HepG2 (cell line): Measurements from ENCODE around the gene DDX24. TPM values are rescaled to one million over a fixed set of nuclear protein-coding genes. Genes with fewer than 3 reads are reported as not detected.

Experiments used
- CBFB ChIP-seq: sonication (generic); formaldehyde crosslinking; IDR thresholded peaks from 2 replicates; pipeline ENCODE4 v1.4.0; 2020; ENCODE audit warnings: missing genetic modification reagents
- CEBPB ChIP-seq: IDR thresholded peaks from 2 replicates; pipeline ENCODE4 v1.6.1; 2011; ENCODE audit warnings: low read depth, low read length, improper control_type of control experiment, borderline replicate concordance
- KAT8 ChIP-seq: IDR thresholded peaks from 2 replicates; pipeline ENCODE4 v1.6.1; 2016; ENCODE audit warnings: missing genetic modification reagents, missing compliant biosample characterization
- KDM4B ChIP-seq: sonication (generic); formaldehyde crosslinking; IDR thresholded peaks from 2 replicates; pipeline ENCODE4 v1.4.0; 2020; ENCODE audit warnings: missing genetic modification reagents
- KDM5A ChIP-seq: fragments of 200-600 bp; sonication (generic); IDR thresholded peaks from 2 replicates; pipeline ENCODE4 v1.7.0; 2018; ENCODE audit warnings: antibody characterized with exemption, mild to moderate bottlenecking, low read length, borderline replicate concordance
- KLF9 ChIP-seq: IDR thresholded peaks from 2 replicates; pipeline ENCODE4 v1.6.1; 2016; ENCODE audit warnings: low read depth
- MED13 ChIP-seq: sonication (generic); formaldehyde crosslinking; IDR thresholded peaks from 2 replicates; pipeline ENCODE4 v1.5.0; 2020; ENCODE audit warnings: missing genetic modification reagents
- PHF8 ChIP-seq: sonication (generic); formaldehyde crosslinking; IDR thresholded peaks from 2 replicates; pipeline ENCODE4 v1.5.0; 2020; ENCODE audit warnings: missing genetic modification reagents
- ZBTB7B ChIP-seq: sonication (generic); formaldehyde crosslinking; IDR thresholded peaks from 2 replicates; pipeline ENCODE4 v1.4.0; 2020; ENCODE audit warnings: missing genetic modification reagents
- ZNF205 ChIP-seq: IDR thresholded peaks from 2 replicates; pipeline ENCODE4 v1.6.1; 2018; ENCODE audit warnings: missing biosample characterization, missing genetic modification reagents
- ZNF207 ChIP-seq: fragments of 450-650 bp; IDR thresholded peaks from 2 replicates; pipeline ENCODE4 v1.6.1; 2016; ENCODE audit warnings: antibody characterized with exemption, borderline replicate concordance
- ZNF225 ChIP-seq: sonication (generic); formaldehyde crosslinking; IDR thresholded peaks from 2 replicates; pipeline ENCODE4 v1.4.0; 2020; ENCODE audit warnings: mild to moderate bottlenecking, missing genetic modification reagents
- ZNF547 ChIP-seq: sonication (generic); formaldehyde crosslinking; IDR thresholded peaks from 2 replicates; pipeline ENCODE4 v1.5.1; 2020; ENCODE audit warnings: mild to moderate bottlenecking, missing genetic modification reagents
- ZNF678 ChIP-seq: sonication (generic); formaldehyde crosslinking; IDR thresholded peaks from 2 replicates; pipeline ENCODE4 v1.4.0; 2020; ENCODE audit warnings: mild to moderate bottlenecking, missing genetic modification reagents
- ZNF703 ChIP-seq: sonication (generic); formaldehyde crosslinking; IDR thresholded peaks from 2 replicates; pipeline ENCODE4 v1.5.1; 2020; ENCODE audit warnings: missing genetic modification reagents, mild to moderate bottlenecking, moderate library complexity, borderline replicate concordance
- ZNF839 ChIP-seq: sonication (generic); formaldehyde crosslinking; IDR thresholded peaks from 2 replicates; pipeline ENCODE4 v1.4.0; 2020; ENCODE audit warnings: missing genetic modification reagents, mild to moderate bottlenecking, borderline replicate concordance
- polyA plus RNA-seq, 8 experiments: library from polyadenylated mRNA; depleted of rRNA in 3 of 8; stranded (reverse) in 7 of 8; unstranded in 1 of 8; fragments of >200 nt; fragmentation: Illumina TruSeq in 4 of 8; extraction: Trizol in 4 of 8; gene quantifications; 2 replicates each; pipeline versions ENCODE4 v1.2.1 to v1.2.3, GENCODE V29; 2011 to 2016; ENCODE audit warnings: low read depth in 4 of 8, missing spikeins in 1 of 8, mixed read lengths in 1 of 8; ENCODE audit not compliant: insufficient read depth in 1 of 8
- total RNA-seq, 5 experiments: library from RNA; depleted of rRNA; stranded (reverse); fragments of >200 nt; fragmentation: Illumina TruSeq; extraction: Trizol; gene quantifications; 2 replicates each; pipeline ENCODE4 v1.2.3, GENCODE V29; 2016; ENCODE audit warnings: low read depth in 1 of 5
- TF ChIP-seq, protein P1 (sequence below): sonication (generic); formaldehyde crosslinking; IDR thresholded peaks from 2 replicates; pipeline ENCODE4 v1.4.0; 2020; ENCODE audit warnings: mild to moderate bottlenecking, missing genetic modification reagents, borderline replicate concordance
- TF ChIP-seq, protein P2 (sequence below): sonication (generic); formaldehyde crosslinking; conservative IDR thresholded peaks from 2 replicates; pipeline ENCODE4 v1.8.1; 2023; ENCODE audit warnings: missing genetic modification reagents
- TF ChIP-seq, protein P3 (sequence below): sonication (generic); formaldehyde crosslinking; IDR thresholded peaks from 2 replicates; pipeline ENCODE4 v1.4.0; 2020; ENCODE audit warnings: low read depth, mild to moderate bottlenecking, missing genetic modification reagents
- TF ChIP-seq, protein P4 (sequence below): IDR thresholded peaks from 2 replicates; pipeline ENCODE4 v1.6.1; 2016; ENCODE audit warnings: missing genetic modification reagents, missing compliant biosample characterization
- TF ChIP-seq, protein P5 (sequence below): sonication (generic); formaldehyde crosslinking; IDR thresholded peaks from 2 replicates; pipeline ENCODE4 v1.5.0; 2020; ENCODE audit warnings: missing genetic modification reagents

DDX24 gene
- total and polyA plus RNA-seq, 2 of the 13 experiments (the other 11 are each of a cell fraction or from before 2014, with no cell fraction given): 67.3 to 149 TPM

DNA sequence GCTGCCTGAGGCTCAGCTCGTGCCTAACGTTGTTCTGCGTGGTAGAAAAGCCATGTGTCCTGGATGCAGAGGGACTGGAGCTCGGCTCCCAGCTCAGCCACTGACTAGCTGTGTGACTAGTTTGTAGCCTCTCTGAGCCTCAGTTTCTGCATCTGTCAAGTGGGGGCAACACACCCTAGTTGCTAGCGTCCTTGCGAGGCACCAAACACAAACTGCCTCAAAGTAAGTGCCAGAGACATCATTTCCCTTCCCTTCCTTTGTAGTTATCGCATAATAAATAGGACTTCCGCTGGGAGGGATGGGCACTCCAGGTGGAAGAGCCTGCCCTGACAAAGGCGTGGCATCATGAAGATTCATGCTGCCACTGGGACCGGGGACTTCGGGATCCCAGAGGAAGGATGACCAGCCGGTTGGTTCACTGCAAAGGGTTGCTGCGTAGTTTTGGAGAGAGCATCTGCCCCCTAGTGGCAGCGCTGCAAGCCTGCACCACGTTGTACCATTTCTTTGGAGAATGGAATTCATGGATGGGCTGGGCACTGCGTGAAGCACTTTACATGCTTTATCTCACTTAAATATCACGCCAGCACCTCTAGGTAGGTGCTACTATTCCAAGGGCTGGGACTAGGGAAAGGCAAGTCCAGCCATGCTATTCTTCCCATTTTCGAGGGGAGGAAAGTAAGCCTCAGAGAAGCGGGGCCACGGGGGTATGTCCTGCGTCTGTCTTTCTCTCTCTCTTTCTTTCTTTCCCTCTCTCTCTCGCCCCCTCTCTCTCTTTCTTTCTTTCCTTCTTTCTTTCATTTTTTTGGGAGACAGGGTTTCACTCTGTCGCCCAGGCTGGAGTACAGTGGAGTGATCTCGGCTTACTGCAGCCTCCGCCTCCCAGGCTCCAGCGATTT is 79.3 kb downstream of the DDX24 start (continued):
- TF ChIP-seq, protein P1, sequence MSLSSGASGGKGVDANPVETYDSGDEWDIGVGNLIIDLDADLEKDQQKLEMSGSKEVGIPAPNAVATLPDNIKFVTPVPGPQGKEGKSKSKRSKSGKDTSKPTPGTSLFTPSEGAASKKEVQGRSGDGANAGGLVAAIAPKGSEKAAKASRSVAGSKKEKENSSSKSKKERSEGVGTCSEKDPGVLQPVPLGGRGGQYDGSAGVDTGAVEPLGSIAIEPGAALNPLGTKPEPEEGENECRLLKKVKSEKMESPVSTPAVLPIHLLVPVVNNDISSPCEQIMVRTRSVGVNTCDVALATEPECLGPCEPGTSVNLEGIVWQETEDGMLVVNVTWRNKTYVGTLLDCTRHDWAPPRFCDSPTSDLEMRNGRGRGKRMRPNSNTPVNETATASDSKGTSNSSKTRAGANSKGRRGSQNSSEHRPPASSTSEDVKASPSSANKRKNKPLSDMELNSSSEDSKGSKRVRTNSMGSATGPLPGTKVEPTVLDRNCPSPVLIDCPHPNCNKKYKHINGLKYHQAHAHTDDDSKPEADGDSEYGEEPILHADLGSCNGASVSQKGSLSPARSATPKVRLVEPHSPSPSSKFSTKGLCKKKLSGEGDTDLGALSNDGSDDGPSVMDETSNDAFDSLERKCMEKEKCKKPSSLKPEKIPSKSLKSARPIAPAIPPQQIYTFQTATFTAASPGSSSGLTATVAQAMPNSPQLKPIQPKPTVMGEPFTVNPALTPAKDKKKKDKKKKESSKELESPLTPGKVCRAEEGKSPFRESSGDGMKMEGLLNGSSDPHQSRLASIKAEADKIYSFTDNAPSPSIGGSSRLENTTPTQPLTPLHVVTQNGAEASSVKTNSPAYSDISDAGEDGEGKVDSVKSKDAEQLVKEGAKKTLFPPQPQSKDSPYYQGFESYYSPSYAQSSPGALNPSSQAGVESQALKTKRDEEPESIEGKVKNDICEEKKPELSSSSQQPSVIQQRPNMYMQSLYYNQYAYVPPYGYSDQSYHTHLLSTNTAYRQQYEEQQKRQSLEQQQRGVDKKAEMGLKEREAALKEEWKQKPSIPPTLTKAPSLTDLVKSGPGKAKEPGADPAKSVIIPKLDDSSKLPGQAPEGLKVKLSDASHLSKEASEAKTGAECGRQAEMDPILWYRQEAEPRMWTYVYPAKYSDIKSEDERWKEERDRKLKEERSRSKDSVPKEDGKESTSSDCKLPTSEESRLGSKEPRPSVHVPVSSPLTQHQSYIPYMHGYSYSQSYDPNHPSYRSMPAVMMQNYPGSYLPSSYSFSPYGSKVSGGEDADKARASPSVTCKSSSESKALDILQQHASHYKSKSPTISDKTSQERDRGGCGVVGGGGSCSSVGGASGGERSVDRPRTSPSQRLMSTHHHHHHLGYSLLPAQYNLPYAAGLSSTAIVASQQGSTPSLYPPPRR (CRISPR knock-in tag): no peak
- TF ChIP-seq, protein P2, sequence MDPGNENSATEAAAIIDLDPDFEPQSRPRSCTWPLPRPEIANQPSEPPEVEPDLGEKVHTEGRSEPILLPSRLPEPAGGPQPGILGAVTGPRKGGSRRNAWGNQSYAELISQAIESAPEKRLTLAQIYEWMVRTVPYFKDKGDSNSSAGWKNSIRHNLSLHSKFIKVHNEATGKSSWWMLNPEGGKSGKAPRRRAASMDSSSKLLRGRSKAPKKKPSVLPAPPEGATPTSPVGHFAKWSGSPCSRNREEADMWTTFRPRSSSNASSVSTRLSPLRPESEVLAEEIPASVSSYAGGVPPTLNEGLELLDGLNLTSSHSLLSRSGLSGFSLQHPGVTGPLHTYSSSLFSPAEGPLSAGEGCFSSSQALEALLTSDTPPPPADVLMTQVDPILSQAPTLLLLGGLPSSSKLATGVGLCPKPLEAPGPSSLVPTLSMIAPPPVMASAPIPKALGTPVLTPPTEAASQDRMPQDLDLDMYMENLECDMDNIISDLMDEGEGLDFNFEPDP: no peak
- TF ChIP-seq ZNF703 (CRISPR knock-in tag) (no peak), CBFB (0 out of 2 replicates have a peak, but pooled peaks have one; percentile 22), ZNF225 (CRISPR knock-in tag) (no peak), ZNF839 (CRISPR knock-in tag) (no peak), ZNF678 (CRISPR knock-in tag) (no peak), PHF8 (CRISPR knock-in tag) (0 out of 2 replicates have a peak, but pooled peaks have one; percentile 38), KAT8 (0 out of 2 replicates have a peak, but pooled peaks have one; percentile 20), CEBPB (no peak), ZNF205 (CRISPR knock-in tag) (no peak), ZNF547 (CRISPR knock-in tag) (no peak), KDM4B (CRISPR knock-in tag) (no peak), ZBTB7B (CRISPR knock-in tag) (no peak; the same call in 1 of the 2 replicates), KLF9 (CRISPR knock-in tag) (no peak), KDM5A (no peak), ZNF207 (no peak), MED13 (CRISPR knock-in tag) (no peak)
- TF ChIP-seq, protein P3, sequence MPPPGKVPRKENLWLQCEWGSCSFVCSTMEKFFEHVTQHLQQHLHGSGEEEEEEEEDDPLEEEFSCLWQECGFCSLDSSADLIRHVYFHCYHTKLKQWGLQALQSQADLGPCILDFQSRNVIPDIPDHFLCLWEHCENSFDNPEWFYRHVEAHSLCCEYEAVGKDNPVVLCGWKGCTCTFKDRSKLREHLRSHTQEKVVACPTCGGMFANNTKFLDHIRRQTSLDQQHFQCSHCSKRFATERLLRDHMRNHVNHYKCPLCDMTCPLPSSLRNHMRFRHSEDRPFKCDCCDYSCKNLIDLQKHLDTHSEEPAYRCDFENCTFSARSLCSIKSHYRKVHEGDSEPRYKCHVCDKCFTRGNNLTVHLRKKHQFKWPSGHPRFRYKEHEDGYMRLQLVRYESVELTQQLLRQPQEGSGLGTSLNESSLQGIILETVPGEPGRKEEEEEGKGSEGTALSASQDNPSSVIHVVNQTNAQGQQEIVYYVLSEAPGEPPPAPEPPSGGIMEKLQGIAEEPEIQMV: no peak
- TF ChIP-seq, protein P4, sequence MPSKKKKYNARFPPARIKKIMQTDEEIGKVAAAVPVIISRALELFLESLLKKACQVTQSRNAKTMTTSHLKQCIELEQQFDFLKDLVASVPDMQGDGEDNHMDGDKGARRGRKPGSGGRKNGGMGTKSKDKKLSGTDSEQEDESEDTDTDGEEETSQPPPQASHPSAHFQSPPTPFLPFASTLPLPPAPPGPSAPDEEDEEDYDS (CRISPR knock-in tag): 0 out of 2 replicates have a peak, but pooled peaks have one; percentile 30
- TF ChIP-seq, protein P5, sequence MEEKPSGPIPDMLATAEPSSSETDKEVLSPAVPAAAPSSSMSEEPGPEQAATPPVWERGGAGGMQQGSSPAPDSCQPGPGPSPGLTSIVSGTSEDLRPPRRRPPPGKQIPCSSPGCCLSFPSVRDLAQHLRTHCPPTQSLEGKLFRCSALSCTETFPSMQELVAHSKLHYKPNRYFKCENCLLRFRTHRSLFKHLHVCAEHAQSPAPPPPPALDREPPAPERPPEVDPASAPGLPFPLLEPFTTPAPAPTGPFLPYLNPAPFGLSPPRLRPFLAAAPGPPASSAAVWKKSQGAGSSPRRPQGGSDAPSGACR (CRISPR knock-in tag): no peak
